Hepatocyte (in vitro differentiated cells): ENCODE results near the gene TULP4.

Experiments
- CTCF ChIP-seq: fragments of 200-600 bp; sonication (generic); IDR thresholded peaks from 2 replicates; pipeline ENCODE4 v1.5.1; 2016; ENCODE audit warnings: antibody characterized with exemption, mild to moderate bottlenecking; ENCODE audit not compliant: poor library complexity
- EZH2 ChIP-seq: fragments of 200-600 bp; sonication (generic); IDR thresholded peaks from 2 replicates; pipeline ENCODE4 v1.6.1; 2016; ENCODE audit warnings: antibody characterized with exemption, mild to moderate bottlenecking, borderline replicate concordance

- TF ChIP-seq CTCF: no peak
- no peak for TF ChIP-seq EZH2
Measured at GRCh38 chr6:158383542-158383941, 71.3 kb downstream of the TULP4 start.
